ENCODE data around the gene SCGB1C2. TPM values are rescaled to one million over a fixed set of nuclear protein-coding genes. Genes with fewer than 3 reads are reported as not detected.

Gene SCGB1C2
- total RNA-seq, 1 experiment from 2014 or later = not detected

- no peak overlapping the region for H3K27ac Mint-ChIP-seq (ENCODE audit: unreplicated experiment)
- H3K36me3 Mint-ChIP-seq (ENCODE audit: insufficient read depth, unreplicated experiment) = no peaks in the 10 kb centered on the region
- intact Hi-C loops (cut with micrococcal nuclease; ENCODE audit: unreplicated experiment) = no loop called here
- TF ChIP-seq CTCF (IDR thresholded peaks at IDR 0.05; ENCODE audit: unreplicated experiment) = no peak
- no TSS peak for BruUV-seq (replicated peaks)
- CTCF ChIA-PET = no interaction called here
- DNase-seq = peak; percentile 15
- H3K27me3 Mint-ChIP-seq (ENCODE audit: unreplicated experiment) = peaks cover 12% of the 10 kb centered on the region
- H3K4me3 Mint-ChIP-seq (ENCODE audit: low read depth, unreplicated experiment) = no peak overlapping the region
- H3K4me1 Mint-ChIP-seq (ENCODE audit: low read depth, unreplicated experiment) = no peaks in the 10 kb centered on the region
- H3K9me3 Mint-ChIP-seq (ENCODE audit: low read depth, unreplicated experiment) = no peaks in the 10 kb centered on the region
These were observed 12.7 kb downstream of the SCGB1C2 start for GRCh38 chr17:149897-150584.

- no peak for DNase-seq
- CTCF ChIA-PET = no interaction called here
- H3K27ac Mint-ChIP-seq (ENCODE audit: unreplicated experiment) = no peak overlapping the region
- no peaks in the 10 kb centered on the region for H3K36me3 Mint-ChIP-seq (ENCODE audit: insufficient read depth, unreplicated experiment)
- peaks cover 12% of the 10 kb centered on the region for H3K27me3 Mint-ChIP-seq (ENCODE audit: unreplicated experiment)
- no peaks in the 10 kb centered on the region for H3K4me1 Mint-ChIP-seq (ENCODE audit: low read depth, unreplicated experiment)
- TF ChIP-seq CTCF (IDR thresholded peaks at IDR 0.05; ENCODE audit: unreplicated experiment) = no peak
- H3K4me3 Mint-ChIP-seq (ENCODE audit: low read depth, unreplicated experiment) = no peak overlapping the region
- H3K9me3 Mint-ChIP-seq (ENCODE audit: low read depth, unreplicated experiment) = no peaks in the 10 kb centered on the region
- BruUV-seq (replicated peaks) = no TSS peak
- intact Hi-C loops (cut with micrococcal nuclease; ENCODE audit: unreplicated experiment) = no loop called here
These were observed 13.6 kb downstream of the SCGB1C2 start for GRCh38 chr17:151004-151403.

- H3K27me3 Mint-ChIP-seq (ENCODE audit: unreplicated experiment) = peaks cover 12% of the 10 kb centered on the region
- H3K4me1 Mint-ChIP-seq (ENCODE audit: low read depth, unreplicated experiment) = no peaks in the 10 kb centered on the region
- no peaks in the 10 kb centered on the region for H3K9me3 Mint-ChIP-seq (ENCODE audit: low read depth, unreplicated experiment)
- no peak overlapping the region for H3K27ac Mint-ChIP-seq (ENCODE audit: unreplicated experiment)
- intact Hi-C loops (cut with micrococcal nuclease; ENCODE audit: unreplicated experiment) = no loop called here
- TF ChIP-seq CTCF (IDR thresholded peaks at IDR 0.05; ENCODE audit: unreplicated experiment) = no peak
- no TSS peak for BruUV-seq (replicated peaks)
- H3K36me3 Mint-ChIP-seq (ENCODE audit: insufficient read depth, unreplicated experiment) = no peaks in the 10 kb centered on the region
- CTCF ChIA-PET = no interaction called here
- no peak overlapping the region for H3K4me3 Mint-ChIP-seq (ENCODE audit: low read depth, unreplicated experiment)
- DNase-seq = no peak
These were observed 14.8 kb downstream of the SCGB1C2 start for GRCh38 chr17:151886-152859.

DNA sequence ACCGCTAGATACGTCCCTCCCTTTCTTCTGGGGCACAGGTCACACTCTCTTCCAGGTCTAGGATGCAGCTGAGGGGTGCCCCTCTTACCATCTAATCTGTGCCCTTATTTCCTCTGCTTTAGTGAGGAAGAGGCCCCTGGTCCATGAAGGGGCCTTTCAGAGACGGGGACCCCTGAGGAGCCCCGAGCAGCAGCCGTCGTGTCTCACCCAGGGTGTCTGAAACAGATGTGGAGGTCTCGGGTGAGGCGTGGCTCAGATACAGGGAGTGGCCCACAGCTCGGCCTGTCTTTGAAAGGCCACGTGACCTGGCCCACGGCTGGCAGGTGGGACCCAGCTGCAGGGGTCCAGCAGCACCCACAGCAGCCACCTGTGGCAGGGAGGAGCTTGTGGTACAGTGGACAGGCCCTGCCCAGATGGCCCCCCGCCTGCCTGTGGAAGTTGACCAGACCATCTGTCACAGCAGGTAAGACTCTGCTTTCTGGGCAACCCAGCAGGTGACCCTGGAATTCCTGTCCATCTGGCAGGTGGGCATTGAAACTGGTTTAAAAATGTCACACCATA lies 15.6 kb downstream of the SCGB1C2 start:
- no peak overlapping the region for H3K27ac Mint-ChIP-seq (ENCODE audit: unreplicated experiment)
- H3K9me3 Mint-ChIP-seq (ENCODE audit: low read depth, unreplicated experiment) = no peaks in the 10 kb centered on the region
- H3K27me3 Mint-ChIP-seq (ENCODE audit: unreplicated experiment) = peaks cover 12% of the 10 kb centered on the region
- CTCF ChIA-PET = no interaction called here
- BruUV-seq (replicated peaks) = no TSS peak
- intact Hi-C loops (cut with micrococcal nuclease; ENCODE audit: unreplicated experiment) = no loop called here
- H3K36me3 Mint-ChIP-seq (ENCODE audit: insufficient read depth, unreplicated experiment) = no peaks in the 10 kb centered on the region
- TF ChIP-seq CTCF (IDR thresholded peaks at IDR 0.05; ENCODE audit: unreplicated experiment) = no peak
- DNase-seq = no peak
- no peak overlapping the region for H3K4me3 Mint-ChIP-seq (ENCODE audit: low read depth, unreplicated experiment)
- no peaks in the 10 kb centered on the region for H3K4me1 Mint-ChIP-seq (ENCODE audit: low read depth, unreplicated experiment)

Data from Calu3 (cell line).